LNCaP clone FGC (cell line): ENCODE results near the gene VPS26C.

Experiments
- DNase-seq: peaks from one replicate; pipeline ENCODE4 v3.0.0-alpha.2; 2011; ENCODE audit warnings: low read depth
- H3K4me3 ChIP-seq: 2 replicates; pipeline ENCODE4 v1.5.1; 2011; ENCODE audit warnings: mild to moderate bottlenecking, low read depth, low read length, control low read depth
- TF ChIP-seq, protein P1 (sequence below): IDR thresholded peaks from 2 replicates; pipeline ENCODE4 v1.5.1; 2012; ENCODE audit warnings: mild to moderate bottlenecking; ENCODE audit not compliant: control insufficient read depth, insufficient read depth; ENCODE audit errors: extremely low read depth

Gene VPS26C

DNA sequence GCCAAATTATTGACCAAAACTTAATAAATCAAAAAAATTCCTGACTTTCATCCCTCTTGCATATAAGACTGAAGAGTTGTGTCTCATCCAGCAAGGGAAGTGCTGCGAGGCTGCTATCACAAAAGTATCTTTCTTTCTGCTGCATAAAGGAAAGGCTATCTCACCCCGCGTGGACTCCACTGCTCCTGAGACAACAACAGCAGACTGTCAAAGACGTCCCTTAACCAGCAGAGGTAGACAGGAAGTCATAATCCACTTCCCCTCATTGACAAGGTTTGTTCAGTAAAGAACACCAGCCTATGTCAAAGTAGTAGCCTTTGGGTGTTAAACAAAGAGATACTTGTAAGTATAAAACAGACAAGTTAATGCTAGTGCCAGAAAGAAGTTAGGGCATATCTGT is 29.4 kb downstream of the VPS26C start:
- H3K4me3 ChIP-seq, result no peak overlapping the region
- TF ChIP-seq, protein P1, sequence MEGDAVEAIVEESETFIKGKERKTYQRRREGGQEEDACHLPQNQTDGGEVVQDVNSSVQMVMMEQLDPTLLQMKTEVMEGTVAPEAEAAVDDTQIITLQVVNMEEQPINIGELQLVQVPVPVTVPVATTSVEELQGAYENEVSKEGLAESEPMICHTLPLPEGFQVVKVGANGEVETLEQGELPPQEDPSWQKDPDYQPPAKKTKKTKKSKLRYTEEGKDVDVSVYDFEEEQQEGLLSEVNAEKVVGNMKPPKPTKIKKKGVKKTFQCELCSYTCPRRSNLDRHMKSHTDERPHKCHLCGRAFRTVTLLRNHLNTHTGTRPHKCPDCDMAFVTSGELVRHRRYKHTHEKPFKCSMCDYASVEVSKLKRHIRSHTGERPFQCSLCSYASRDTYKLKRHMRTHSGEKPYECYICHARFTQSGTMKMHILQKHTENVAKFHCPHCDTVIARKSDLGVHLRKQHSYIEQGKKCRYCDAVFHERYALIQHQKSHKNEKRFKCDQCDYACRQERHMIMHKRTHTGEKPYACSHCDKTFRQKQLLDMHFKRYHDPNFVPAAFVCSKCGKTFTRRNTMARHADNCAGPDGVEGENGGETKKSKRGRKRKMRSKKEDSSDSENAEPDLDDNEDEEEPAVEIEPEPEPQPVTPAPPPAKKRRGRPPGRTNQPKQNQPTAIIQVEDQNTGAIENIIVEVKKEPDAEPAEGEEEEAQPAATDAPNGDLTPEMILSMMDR, result no peak
- DNase-seq, result no peak

DNA sequence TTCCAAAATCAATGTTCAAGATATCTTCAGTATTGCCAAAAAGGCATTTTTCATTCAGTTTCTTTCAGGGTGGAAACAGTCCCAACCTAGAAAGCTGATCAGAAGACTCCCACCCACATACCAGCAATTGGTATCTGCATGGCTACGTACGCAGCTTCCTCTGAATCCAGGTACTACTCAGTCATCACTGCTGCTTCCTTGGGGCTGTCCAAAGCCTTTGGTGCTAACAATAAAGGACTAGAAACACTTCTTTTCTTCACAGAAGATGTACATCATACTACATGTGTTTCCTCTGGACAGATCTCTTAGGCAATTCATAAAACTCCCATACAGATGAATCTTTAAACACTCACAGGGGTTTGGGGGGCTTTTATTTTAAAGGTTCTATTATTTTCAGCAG is 29.8 kb downstream of the VPS26C start:
- DNase-seq, result no peak
- no peak overlapping the region for H3K4me3 ChIP-seq
- TF ChIP-seq, protein P1, result no peak

DNA sequence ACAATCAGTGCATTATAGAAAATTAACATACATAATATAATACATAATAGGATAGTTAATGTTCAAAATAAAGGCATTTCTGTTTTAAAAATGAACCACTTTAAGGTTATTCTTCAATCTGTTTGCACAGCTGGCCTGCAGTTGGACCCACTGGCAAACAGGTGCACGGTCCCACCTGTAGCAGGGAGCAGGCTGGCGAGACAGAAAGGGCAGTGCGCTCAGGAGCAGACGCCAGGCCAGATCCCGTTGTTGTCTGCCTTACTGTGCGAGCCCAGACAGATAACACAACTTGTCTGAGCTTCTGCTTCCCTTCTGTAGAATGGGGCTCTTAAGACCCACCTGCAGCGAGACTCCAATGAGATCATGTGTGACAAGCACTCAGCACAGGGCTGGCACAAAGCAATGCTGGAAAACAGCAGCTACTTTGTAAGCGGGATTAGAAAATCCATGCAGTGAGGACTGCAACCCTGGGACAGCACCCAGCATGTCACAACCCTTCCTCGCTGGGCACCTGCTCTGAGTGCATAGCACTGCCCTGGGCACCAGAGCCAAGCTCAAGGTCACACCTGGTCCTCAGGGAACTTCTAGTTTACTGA is 33.5 kb downstream of the VPS26C start:
- TF ChIP-seq, protein P1, result no peak
- no peak for DNase-seq
- H3K4me3 ChIP-seq, result no peak overlapping the region

DNA sequence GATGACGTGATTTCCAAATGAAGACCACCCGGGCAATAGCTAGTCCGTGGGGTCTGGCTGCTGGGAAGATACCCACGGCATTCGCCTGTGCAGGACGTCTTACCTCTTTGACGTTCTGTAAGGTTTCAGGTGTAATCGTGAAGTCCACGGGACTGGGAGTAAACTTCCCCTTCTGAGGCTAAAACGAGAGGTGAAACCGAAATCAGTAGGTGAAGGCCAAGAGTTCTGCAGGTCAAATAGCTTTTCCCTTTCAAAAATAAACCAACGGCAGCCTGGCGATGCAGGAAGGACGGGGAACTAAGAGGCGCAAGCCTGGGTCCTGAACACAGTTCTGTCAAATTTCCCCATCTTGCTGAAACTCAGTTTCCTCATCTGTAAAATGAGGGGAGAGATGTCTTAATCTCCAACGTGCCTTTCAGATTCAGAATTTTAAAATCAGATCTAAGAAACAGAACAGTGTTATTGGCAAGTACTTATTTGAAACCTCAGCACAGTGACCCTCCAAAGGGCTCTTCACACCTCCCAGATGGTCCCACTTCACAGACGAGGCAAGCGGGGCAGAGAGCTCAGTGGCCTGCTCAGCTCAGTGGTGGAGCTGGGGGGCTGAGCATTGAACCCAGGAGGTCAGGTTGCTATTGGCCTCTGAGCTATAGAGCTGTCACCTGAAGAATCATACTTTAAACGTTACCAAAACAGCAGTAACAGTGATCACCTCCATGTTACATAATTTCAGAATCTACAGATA is 34.7 kb downstream of the VPS26C start:
- no peak overlapping the region for H3K4me3 ChIP-seq
- no peak for DNase-seq
- TF ChIP-seq, protein P1, result no peak

DNA sequence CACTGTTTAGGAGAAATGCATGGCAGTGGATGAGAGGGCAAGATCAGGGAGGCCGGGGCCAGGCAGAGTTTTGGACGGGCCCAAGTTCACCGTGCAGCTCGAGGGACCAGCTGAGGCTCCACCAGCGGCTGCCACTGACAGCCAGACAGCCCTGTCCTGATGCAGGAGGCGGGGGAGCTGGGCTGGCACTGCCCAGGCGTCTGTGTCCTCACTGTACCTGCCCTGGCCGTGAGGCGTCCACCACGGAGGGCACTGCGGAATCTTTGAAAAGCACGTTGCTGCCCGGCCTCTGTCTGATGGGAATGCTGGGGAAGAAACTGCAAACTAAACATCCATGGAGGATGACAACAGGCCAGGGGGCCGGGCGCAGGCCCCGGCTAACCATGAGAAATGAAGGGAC is 35.5 kb downstream of the VPS26C start:
- TF ChIP-seq, protein P1, result no peak
- DNase-seq, result no peak
- no peak overlapping the region for H3K4me3 ChIP-seq

DNA sequence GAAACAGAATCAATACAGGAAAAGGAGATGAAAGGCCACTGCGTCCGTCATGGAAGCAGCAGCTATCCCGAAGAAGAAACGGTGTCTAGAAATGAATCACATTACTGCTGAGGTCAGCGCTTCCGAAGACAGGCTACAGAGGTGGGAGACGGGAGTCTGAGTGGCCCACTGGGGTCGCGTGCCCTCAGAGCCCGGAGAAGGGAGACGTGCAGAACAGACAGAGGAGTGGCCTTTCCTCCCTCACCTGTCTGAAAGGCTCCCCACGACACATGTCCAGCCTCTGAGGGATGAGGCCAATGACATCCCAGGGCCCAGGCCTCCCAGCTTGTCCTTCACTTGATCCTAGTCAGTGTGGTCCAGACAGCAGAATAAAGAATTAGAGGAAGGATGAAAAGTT is 35.9 kb downstream of the VPS26C start:
- no peak overlapping the region for H3K4me3 ChIP-seq
- TF ChIP-seq, protein P1, result no peak
- DNase-seq, result no peak
